HG03139 (cell line): ENCODE results near the gene FMO1.
A peak's percentile ranks its signal among the peaks of the same experiment; 100 is the strongest.
"Not testable (repeated sequence)": the region's sequence is repeated elsewhere in the genome, so short reads cannot be mapped to it uniquely, and the experiment has no call there.

Experiments used
- ATAC-seq: cut with Tn5 transposase; IDR thresholded peaks from one replicate; pipeline ENCODE4 v1.9.1; 2021; ENCODE audit not compliant: unreplicated experiment

Gene FMO1

DNA sequence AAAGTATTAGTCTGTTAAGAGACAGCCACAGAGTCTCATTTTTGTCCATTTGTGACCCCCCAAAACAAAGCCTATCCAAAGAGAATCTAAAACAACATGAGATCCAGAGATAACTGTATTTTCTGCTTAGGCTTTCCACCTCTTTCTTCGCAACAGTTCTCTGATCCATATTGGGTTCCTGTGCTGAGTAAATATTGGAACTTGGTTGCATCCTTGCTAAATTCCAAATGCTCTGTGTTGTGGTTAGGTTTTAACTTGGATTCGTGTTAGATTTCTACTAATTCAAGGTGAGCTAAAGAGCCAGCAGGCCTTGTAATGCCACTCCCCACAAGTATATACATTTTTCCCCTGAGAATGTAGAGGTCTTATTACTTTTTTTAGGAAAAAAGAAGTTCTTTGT lies 29.2 kb downstream of the FMO1 start:
- no peak for ATAC-seq

DNA sequence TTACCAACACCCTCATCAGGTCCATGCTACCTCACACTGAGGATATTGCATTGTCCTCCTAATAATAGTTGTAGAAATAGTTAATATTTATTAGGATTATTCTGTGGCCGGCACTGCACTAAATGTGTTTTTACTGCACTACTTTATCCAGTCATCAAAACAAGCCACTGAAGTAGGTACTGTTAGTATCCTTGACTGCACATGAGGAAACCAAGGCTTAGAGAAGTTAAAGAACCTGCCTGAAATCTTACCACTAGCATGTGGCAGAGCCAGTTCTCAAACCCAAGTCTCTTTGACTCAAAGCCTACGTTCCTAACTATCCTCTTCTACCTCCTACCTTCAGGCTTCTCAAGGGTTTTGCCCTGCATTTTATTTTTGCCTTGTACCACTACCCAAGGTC lies 30.9 kb downstream of the FMO1 start:
- ATAC-seq = no peak

DNA sequence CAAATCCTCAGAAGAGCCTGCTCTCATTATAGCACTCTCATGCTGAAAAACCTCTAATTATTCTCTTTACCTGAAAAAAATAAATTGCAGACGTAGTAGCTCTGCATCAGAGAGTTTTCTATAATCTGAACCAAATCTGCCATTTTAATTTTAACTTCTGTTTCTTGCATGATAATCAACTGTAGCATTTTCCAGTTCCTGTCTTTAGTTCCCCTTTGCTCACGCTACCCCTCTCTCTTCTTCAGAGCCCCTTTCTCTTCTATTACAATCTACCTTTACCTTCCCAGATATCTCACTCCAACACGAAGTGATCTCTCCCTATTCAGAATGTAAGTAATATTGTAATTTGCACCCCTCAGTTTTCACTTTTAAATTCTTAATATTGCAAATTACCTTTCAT lies 31.4 kb downstream of the FMO1 start:
- ATAC-seq = no peak

GRCh38 chr1:171280599-171280998 lies 32.3 kb downstream of the FMO1 start:
- ATAC-seq = no peak

- no peak for ATAC-seq
These were observed 37.9 kb downstream of the FMO1 start for GRCh38 chr1:171286032-171286705.

DNA sequence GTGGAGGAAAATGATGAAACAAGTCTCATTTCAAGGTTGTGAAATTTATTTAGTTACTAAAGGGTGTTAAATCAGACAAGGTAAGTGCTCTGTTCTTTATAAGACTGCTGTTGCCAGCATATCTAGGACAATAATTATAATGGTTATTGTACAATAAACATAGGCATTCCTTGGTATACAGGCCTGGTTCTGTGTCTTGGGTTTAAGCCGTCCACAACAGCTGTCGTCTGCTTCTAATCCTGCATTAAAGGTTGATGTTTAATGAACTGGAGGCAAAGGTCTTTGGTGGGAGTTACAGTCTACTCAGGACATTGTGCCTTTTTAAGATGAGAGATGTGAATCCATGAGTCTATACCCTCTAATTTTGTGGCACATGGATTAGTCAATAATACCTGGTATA lies 42.3 kb downstream of the FMO1 start:
- no peak for ATAC-seq

GRCh38 chr1:171292799-171293198 lies 44.5 kb downstream of the FMO1 start:
- no peak for ATAC-seq

DNA sequence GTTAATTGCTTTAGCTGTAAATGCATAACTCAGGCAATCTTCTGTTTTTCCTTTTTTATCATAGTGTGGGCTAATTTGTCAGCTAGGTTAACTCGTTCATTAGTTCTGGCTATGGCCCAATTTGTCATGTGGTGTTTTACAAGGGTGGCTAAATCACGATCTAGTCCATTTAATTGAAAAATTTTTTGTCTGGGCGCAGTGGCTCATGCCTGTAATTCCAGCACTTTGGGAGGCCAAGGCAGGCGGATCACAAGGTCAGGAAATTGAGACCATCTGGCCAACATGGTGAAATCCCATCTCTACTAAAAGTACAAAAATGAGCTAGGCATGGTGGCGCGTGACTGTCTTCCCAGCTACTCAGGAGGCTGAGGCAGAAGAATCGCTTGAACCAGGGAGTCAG lies 47.1 kb downstream of the FMO1 start:
- ATAC-seq = not testable (repeated sequence)

DNA sequence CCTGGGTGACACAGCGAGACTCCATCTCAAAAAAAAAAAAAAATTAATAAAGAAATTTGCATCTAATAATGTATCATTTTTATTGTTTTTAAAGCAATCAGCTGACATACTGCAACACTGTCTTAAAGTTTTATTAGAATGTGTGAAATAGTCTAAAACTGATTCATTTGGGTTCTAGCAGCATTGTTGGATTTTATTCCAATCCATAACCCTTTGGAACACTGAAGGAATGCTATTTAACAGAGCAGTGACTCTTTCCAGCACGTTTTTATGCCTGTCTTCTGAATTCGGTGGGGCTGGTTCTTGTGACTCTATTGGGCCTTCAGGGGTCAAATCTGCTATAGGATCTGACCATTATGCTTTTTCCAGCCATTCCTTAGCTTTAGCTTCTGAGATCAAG lies 47.5 kb downstream of the FMO1 start:
- no peak for ATAC-seq

DNA sequence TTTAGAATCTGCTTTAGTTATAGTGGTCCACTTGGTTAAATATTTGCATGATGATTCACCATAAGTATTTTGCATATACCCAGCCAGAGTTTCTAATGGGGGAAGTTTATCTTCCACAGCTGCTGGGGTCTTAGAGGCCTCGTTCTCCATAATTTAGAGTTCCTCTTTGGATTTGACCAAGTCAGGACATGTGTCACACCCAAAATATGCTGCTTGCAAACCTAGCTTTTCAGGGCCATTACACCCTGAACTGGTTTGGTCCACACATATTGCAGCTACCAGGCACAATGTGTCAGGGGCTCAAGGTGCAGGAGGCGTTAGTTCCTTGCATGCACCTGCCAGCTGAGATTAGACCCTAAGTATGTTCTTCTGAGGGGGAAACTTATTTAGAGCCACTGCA lies 48.6 kb downstream of the FMO1 start:
- ATAC-seq = no peak

DNA sequence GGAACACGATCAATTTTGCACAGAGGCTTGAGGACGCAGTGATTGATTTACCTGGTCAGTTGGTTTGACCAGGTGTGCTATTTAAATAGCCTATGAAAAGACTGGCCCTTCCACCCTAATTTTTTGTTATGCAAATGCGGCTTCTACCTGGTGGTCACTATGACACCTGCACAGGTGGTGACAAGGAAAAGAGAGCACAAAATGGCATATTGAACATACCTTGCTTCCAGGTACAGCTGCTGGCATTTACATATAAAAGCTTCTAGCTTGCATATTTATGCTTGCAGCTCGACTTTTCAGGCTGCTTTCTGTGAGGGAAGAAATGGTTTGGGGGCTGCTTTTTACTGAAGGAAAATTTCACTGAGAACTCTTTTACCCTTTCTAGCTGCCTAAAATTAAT lies 50.4 kb downstream of the FMO1 start:
- ATAC-seq = no peak

DNA sequence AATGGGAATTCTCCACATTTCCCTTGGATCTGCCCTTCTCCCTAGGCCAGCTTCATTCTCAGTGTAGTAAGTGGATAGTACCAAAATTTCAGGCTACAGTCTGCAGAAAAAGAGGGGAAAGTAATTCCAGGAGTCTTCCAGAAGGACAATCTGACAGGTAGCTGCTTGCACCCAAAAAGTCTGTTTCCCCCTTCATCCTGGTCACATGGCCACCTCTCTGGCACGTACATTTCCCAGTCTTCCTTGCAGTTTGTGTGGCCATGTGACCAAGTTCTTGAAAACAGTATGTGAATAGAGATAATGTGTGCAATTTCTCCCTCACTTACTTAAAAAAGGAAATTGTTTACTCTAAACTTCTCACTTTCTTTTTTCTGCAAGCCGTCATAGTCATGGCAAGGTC lies 51.0 kb downstream of the FMO1 start:
- no peak for ATAC-seq

- ATAC-seq = no peak
These were observed 52.1 kb downstream of the FMO1 start for GRCh38 chr1:171300401-171300800.

DNA sequence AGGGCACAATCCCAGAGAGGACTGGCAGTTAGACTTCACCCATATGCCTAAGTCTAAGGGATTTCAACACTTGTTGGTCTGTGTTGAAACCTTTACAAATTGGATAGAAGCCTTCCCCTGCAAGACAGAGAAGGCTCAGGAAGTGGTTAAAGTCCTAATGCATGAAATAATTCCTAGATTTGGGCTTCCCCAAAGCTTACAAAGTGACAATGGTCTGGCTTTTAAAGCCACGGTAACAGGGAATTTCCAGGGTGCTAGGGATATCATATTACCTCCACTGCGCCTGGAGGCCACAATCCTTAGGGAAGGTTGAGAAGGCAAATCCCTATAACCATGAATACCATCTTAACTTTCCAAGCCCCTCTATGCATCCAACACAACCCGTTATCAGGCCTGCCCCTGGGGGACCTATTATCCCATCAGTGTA lies 62.4 kb downstream of the FMO1 start:
- ATAC-seq = no peak

GRCh38 chr1:171311771-171312558 lies 63.7 kb downstream of the FMO1 start:
- ATAC-seq = no peak

DNA sequence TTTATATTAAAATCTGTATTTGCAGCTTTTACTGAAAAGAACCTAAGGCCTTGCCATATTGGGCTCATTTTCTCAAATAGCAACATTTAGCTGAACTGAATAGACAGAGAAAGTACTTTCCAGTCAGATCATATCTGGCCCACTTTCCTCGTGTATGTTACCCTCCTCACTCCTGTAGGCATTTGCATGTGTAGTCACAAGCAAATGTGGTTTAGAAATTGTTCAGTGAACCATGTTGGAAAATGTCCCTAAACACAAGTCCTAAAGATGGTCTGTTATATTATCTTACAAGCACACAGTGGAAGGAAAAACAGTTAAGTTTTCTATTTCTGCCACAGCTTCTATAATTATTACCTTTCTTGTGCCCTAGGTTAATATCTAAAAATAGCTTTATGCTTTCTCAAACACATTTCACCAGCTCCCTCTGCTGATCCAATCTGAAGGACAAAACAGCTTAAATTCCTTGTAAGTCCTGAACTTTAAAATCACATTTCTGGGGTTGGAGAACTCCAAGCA lies 65.1 kb downstream of the FMO1 start:
- peak; percentile 41 for ATAC-seq

- peak; percentile 100 for ATAC-seq
These were observed 65.6 kb downstream of the FMO1 start, which contains the start of gene FMO4 for GRCh38 chr1:171313835-171314320. FMO4 (plus strand) TSS chr1:171314183; CDS start chr1:171319826, 5,643 bp downstream.

DNA sequence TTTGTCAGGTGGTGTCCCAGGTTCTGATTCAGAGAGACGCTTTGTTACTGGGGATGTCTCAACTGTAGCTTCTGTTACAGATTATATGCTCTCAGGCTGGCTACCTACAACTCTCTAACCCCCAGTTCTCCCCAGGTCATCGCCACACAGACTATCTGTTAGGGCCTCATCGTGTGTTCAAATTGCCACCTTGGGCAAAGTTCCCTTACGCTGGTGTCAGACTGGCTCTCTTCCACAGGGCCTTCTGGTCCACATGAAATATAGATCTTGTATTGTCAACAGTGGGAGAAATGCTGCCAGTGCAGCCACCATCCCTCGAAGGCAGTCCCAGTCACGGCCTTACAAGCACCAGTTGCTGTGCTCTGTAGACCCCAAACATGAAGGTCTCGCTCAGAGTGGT lies 81.0 kb downstream of the FMO1 start:
- ATAC-seq = no peak

GRCh38 chr1:171334024-171334640 lies 85.8 kb downstream of the FMO1 start:
- ATAC-seq = no peak
